GM10847 (cell line): Measurements from ENCODE around the gene PRR36.

Source experiments
- POLR2A ChIP-seq: IDR thresholded peaks from 2 replicates; pipeline ENCODE4 v1.6.1; 2011; ENCODE audit not compliant: insufficient read length; ENCODE audit errors: extremely low read depth

Gene PRR36

DNA sequence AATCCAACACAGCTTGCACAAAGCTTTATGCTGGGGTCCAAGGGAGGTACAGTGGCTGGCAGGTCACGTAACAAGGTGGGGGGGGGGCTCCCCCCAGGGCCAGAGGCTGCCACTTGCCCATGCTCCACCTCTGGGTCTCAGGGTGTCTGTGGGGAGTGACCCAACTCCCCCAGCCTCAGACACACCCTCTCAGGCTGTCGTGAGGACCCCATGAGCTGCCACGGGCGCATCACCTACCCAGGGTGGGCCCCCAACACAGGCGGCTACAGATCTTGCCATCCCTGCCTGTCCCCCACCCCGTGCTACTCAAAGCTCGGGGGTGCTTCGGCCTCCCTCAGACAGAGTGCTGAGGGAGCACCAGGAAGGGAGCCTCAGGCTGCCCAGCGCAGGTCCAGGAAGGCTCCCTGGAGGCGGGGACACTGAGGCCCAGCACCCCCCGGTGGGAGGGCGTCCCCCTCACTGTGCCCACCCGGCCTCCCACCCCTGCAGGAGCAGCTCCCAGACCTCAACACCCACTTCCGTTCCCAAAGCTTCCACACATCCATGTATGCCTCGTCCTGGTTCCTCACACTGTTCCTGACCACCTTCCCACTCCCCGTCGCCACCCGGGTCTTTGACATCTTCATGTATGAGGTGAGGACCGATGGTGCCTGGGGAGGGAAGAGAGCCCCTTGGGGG lies 23.1 kb downstream of the PRR36 start:
- no peak for TF ChIP-seq POLR2A

DNA sequence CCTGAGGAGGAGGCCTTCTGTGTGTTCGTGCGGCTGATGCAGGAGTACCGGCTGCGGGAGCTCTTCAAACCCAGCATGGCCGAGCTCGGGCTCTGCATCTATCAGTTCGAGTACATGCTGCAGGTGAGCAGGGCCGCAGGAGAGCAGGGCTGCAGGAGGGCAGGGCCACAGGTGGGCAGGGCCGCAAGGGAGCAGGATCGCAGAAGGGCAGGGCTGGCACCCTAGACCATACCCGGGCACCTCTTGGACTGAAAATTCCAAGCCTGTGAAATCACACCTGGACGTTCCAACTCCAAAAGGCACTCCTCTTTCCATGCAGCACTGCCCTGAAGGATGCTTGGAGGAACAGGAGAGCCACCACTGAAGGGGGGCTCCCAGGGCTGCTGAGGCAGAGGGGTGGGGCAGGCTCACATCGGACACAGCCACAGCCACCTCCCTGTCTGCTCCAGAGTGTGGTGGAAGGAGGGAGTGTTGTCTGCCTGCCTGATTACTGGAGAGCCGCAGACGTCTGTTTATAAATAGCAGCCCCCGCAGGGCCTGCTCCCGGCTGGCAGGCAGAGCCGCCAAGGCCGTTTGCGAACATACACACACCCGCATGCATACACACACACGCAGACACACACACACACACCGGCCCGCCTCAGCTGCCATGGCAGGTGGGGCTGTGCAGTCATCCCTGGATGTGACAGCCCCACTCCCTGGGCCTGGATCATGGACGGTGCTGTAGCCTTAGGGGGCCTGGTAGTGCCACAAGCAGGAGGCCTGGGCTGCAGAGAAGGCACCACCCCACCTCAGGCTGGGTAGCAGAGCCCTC lies 24.0 kb downstream of the PRR36 start:
- TF ChIP-seq POLR2A = no peak

DNA sequence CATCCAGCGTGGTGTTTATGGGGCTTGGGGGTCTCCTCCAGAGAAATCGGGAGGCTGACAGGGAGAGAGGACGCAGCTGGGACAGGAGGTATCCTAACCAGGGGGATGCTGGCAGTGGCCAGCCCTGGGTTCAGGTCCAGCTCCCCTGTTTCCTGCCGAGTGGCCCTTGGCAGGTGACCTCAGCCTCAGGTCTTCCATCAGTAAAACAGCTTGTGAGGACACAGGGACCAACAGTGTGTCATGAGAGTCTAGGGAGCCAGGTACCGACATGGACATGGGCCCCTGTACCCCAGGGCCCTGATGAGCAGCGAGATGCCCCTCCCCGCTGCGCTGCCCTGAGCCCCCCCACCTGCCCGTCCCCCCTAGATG lies 24.6 kb downstream of the PRR36 start:
- TF ChIP-seq POLR2A = no peak

DNA sequence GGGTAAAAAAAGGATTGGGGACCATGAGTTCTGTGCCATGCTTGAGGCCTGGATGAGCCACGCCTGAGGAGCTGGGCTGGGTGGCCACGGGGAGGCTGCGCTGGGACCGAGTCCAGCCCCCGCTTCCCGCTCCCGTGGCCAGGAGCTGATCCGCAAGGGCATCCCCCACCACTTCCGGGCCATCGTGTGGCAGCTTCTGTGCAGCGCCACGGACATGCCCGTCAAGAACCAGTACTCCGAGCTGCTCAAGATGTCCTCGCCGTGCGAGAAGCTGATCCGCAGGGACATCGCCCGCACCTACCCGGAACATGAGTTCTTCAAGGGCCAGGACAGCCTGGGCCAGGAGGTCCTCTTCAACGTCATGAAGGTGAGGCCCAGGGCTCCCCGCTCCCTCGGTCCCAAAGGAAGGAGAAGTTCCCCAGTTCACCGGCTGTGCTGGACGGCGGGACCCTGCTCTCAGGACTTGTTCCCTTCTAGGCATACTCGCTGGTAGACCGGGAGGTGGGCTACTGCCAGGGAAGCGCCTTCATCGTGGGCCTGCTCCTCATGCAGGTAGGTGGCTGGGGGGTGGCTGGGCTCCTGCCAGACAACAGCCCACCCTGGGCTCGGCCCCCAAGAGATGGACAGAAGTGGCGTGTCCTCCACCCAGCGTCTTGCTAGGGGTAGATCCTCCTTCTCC lies 25.3 kb downstream of the PRR36 start:
- no peak for TF ChIP-seq POLR2A

DNA sequence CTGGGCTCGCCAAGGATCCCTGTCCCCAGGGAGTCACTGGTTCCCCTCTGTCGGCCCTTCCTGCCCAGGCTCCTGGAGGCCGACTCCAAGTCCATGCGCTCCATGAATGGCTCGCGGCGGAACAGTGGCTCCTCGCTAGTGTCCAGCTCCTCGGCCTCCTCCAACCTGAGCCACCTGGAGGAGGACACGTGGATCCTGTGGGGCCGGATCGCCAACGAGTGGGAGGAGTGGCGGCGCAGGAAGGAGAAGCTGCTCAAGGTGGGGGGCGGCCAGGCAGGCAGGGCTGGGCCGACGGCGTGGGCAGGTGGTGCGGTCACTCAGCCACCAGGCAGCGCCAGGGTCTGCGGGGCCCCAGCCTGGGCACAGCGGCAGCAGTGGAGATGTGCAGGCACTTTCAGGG lies 26.5 kb downstream of the PRR36 start:
- no peak for TF ChIP-seq POLR2A

DNA sequence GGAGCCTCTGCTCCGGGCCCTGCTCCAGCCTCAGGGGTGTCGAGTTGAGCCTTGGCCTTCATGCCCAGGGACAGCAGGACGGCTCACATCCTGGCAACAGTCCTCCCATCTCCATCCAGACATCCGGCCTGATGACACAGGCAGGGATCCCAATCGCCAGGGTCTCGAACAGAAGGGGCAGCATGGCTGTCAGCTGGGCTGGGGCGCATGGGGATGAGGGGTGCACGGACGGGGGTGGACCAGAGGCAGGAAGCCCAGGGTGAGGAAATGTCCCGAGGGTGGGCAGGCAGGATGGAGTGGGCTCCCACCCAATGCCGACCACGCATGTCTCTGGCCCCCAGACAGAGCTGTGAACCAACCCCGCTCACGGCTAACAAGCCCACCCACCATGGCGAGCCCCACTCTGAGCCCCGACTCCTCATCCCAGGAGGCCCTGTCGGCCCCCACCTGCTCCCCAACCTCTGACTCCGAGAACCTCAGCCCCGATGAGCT lies 28.0 kb downstream of the PRR36 start:
- no peak for TF ChIP-seq POLR2A

DNA sequence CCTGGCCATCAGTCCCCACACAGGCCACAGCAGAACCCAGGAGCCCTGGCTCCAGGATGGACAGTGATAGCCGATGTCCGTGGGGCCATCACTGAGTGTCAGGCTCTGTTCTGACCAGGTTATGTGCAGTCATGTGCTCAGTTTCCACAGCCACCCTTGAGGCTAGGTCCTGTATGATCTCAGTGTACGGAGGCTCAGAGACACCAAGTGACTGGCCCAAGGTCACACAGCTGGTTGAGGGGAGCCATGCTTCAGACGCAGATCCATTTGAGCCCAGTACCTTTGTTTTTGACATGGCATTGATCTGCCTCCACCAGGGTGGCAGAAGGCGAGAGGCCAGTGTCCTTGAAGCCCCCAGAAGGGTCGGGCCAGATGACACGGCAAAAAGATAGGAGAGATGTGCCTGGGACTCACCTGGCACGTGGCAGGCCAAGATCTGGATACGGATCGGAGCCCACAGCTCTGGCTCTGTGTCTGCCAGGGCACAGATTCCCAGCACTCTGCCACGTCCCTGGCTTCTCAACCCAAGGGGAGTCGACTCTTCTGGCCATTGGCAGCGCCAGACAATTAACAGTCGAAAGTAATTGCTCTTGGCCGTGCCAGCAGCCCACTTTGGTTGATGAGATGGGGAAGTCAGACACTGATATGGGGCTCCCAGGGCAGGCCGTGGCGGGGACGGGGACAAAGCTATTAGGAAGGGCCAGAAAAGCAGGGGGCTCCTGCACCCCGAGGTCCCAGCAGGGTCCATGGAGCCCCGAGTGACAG lies 28.6 kb downstream of the PRR36 start:
- TF ChIP-seq POLR2A = no peak

DNA sequence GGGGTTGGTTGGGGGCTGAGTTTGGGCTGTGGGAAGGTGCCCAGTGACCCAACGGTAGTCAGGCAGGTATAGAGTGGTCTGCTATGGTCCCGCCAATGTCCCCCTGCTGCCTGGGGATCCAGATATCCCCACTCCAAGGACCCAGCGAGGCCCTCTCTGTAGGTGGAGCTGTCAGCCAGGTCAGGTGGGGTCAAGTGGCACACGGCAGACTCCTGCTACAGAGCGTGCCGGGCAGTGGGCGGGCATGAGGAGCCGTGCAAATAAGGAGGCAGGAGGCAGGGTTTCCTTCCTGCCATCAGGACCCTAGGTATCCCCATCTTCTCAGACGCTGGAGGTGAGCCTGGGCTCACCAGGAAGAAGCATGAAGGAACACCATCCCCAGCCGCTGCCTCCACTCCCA lies 29.2 kb downstream of the PRR36 start:
- TF ChIP-seq POLR2A = no peak

DNA sequence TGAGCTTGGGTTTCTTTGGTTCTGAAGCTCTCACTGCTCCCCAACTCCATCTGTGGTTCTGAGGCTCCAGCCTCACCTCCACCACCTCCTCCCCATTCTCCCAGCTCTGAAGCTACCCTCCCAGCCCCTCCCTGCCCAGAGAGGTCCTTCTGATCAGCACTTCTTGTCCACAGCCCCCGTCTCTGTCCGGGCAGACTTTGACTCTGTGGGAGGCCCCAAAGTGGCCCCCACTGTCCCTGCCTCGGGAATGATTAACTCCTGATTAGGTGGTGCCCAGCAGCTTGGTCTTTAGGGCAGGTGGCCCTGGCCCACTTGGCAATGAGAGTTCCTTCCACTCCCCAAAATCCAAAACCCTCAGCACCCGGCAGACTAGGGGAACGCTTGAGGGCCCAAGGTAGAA lies 29.8 kb downstream of the PRR36 start:
- no peak for TF ChIP-seq POLR2A

DNA sequence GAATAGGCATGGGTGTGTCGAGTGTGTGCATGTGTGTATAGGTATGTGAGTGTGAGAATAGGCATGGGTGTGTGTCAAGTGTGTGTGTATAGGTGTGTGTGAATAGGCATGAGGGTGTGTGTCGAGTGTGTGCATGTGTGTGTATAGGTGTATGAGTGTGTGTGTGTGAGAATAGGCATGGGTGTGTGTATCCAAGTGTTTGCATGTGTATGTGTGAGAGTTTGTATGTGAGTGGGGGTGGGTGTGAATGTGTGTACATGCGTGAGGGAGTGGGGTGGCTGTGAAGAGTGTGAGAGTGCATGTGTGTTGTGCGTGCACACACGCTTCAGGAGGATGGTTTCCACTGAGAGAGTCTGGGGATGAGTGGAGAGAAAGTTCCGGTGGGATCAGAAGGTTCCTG lies 30.7 kb downstream of the PRR36 start:
- no peak for TF ChIP-seq POLR2A

DNA sequence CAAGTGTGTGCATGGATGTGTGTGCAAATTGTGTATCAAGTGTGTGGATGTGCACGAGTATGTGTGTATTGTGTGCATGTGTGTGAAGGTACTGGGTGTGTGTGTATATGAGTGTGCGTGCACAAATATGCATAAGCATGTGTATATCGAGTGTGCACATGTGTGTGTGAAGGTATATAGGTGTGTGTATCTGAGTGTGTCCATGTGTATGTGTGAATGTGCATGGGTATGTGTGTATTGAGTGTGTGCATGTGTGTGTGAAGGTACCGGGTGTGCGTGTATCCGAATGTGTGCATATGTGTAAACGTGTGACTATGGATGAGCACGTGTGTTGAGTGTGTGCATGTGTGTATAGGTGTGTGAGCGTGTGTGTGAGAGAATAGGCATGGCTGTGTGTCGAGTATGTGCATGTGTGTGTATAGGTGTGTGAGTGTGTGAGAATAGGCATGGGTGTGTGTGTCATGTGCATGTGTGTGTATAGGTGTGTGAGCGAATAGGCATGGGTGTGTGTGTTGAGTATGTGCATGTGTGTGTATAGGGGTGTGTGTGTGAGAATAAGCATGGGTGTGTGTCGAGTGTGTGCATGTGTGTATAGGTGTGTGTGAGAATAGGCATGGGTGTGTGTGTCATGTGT lies 31.4 kb downstream of the PRR36 start:
- no peak for TF ChIP-seq POLR2A

DNA sequence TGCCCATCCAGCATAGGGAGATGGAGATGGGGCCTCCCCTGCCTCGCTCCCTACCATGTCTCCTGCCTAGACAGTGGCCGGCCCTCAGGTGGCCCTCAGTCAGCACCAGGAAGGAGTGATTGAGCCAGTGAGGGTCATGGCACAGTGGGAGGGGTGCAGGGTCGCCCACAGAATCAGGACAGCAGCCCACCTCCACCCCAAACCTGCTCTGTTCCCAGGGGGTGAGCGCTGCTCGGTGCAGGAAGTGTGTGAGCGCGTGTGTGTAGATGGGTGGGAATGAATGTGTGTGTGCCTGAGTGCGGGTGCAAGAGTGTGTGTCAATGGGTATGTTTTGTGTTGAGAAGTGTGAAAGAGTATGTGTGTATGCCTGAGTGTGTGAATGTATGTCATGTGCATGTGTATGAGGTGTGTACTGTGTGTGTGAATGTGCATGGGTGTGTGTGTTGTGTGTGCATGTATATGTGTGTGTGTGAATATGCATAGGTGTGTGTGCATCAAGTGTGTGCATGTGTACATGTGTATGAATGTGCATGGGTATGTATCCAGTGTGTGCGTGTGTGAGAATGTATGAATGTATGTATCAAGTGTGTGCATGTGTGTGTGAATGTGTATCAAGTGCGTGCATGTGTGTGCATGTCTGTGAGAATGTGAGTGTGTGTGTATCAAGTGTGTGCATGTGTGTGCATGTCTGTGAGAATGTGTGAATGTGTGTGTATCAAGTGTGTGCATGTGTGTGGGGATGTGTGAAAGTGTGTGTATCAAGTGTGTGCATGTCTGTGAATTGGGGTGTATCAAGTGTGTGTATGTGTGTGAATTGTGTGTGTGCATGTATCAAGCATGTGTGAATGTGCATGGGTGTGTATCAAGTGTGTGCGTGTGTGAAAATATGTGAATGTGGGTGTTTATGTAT lies 32.2 kb downstream of the PRR36 start:
- no peak for TF ChIP-seq POLR2A

DNA sequence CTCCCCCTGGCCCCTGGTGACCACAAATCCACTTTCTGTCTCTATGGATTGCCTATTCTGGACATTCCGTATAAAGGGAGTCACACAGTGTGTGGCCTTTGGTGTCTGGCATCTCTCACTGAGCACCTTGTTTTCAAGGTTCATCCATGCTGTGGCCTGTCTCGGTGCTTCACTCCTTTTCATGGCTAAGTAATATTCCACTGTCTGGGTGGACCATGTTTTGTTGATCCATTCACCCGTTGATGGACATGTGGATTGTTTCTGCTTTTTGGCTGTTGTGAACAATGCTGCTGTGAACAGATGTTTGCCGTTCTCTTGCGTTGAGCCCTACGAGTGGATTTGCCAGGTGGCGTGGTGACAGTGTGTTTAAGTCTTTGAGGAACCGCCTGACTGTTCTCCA lies 33.6 kb downstream of the PRR36 start:
- no peak for TF ChIP-seq POLR2A

DNA sequence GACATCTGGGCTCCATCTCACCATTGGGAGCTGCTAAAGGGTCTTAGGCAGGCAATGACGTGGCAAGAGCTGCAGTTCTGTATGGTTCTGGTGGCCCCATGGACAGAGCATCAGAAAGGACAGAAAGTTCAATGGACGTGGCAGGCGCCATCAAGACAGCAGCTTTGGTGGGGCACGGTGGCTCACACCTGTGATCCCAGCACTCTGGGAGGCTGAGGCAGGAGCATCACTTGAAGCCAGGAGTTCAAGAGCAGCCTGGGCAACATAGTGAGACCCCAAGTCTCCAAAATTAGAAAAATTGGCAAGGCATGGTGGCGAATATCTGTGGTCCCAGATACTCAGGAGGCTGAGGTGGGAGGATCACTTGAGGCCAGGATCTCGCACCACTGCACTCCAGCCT lies 34.7 kb downstream of the PRR36 start:
- no peak for TF ChIP-seq POLR2A
